H1 (cell line): ENCODE measurements around the gene TBC1D20. TPM values are rescaled to one million over a fixed set of nuclear protein-coding genes. Genes with fewer than 3 reads are reported as not detected.

Source experiments
- RAD21 ChIP-seq, 2 experiments: IDR thresholded peaks in 1 of 2; conservative IDR thresholded peaks in 1 of 2; 2 replicates each; pipeline ENCODE4 v1.6.1; 2011; ENCODE audit warnings: low read depth in 2 of 2, low read length in 2 of 2, improper control_type of control experiment in 1 of 2, inconsistent platforms in 1 of 2, mild to moderate bottlenecking in 1 of 2, moderate library complexity in 1 of 2
- polyA plus RNA-seq, 7 experiments: library from polyadenylated mRNA; depleted of rRNA in 3 of 7; stranded (reverse) in 5 of 7; unstranded in 2 of 7; fragments of >200 nt in 5 of 7; fragments of 200-250 nt in 2 of 7; gene quantifications; 1 replicate in 5 of 7; 2 replicates in 1 of 7; 4 replicates in 1 of 7; pipeline versions ENCODE4 v1.2.1 to v1.2.3, GENCODE V29; 2011 to 2013; ENCODE audit warnings: missing spikeins in 2 of 7, mixed read lengths in 2 of 7
- total RNA-seq: library from RNA; stranded (reverse); fragmentation: NEBNext Ultra II Directional; extraction: Animal tissue kit (Norgen Biotek cat#: 25700); gene quantifications from 2 replicates; pipeline ENCODE4 v1.2.1, GENCODE V29; 2021

TBC1D20 gene
- total and polyA plus RNA-seq, 2 of the 8 experiments (the other 6 are each of a cell fraction or from before 2014, with no cell fraction given) = 14.5 to 17.1 TPM

DNA sequence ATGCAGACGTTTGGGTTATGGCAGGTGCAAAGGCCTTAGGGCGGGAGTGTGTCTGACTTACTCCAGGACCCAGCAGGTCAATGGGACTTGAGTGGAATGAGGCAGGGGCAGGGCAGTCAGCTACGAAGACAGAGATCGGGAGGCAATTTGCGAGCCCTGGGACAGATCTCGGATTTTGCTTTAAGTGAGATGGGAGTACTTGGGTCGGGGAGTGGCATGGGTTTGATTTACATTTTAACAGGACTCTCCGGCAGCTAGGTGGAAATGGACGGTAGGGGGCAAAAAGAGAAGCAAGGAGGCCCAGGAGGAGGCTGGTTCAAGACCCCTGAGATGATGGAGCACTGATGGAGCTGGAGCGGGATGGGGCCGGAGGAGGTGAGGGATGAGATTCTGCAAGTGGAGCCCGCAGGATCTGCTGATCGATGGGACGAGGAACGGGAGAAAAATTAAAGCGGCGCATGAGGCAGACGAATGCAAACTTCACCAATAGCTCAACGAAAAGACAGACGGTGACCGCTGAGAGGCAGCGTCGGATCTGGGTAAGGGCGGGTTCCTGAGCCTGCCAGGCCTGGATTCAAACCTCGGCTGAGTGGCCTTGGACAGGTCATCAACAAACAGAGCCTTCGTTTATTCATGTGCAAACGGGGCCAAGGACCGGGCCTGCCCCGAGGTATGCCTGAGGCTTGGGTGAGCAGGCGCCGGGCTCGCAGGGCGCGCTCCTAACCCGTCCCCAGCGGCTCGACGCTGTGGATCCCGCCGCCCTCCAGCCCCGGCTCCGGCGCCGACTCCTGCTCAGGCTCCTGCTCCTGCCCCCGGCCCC lies 55.0 kb downstream of the TBC1D20 start (continued):
- peak; percentile 0 to 18; a peak in 1 of 4 replicates for TF ChIP-seq RAD21 (IDR thresholded peaks at IDR 0.05 in 1 of 2, conservative IDR thresholded peaks at IDR 0.05 in 1 of 2; ENCODE audit: low read depth in 2 of 2, low read length in 2 of 2)
